ENCODE data around the gene ARL15. TPM values are rescaled to one million over a fixed set of nuclear protein-coding genes. Genes with fewer than 3 reads are reported as not detected.

The ARL15 gene
- total RNA-seq, 1 experiment from 2014 or later: 18.3 TPM

- CTCF ChIA-PET: no interaction called here
- H3K4me1 ChIP-seq (ENCODE audit: insufficient read depth, low read length, poor library complexity, severe bottlenecking): peaks cover 2% of the 10 kb centered on the region
Observed at GRCh38 chr5:54095969-54096368, 214.4 kb downstream of the ARL15 start.

GRCh38 chr5:54094706-54095105 lies 215.7 kb downstream of the ARL15 start:
- H3K9me3 ChIP-seq (ENCODE audit: low read depth, low read length, poor library complexity, severe bottlenecking): no peaks in the 10 kb centered on the region
- intact Hi-C loops (cut with micrococcal nuclease; ENCODE audit: unreplicated experiment): no loop called here
- no peak for DNase-seq (ENCODE audit: low spot score)
- H3K27ac ChIP-seq (ENCODE audit: low read depth, low read length, poor library complexity, severe bottlenecking): no peak overlapping the region
- ChIA-PET CTCF (no interaction called here), POLR2A (ENCODE audit: low non-redundant PET) (no interaction called here)
- BruUV-seq (replicated peaks): no TSS peak
- TF ChIP-seq CTCF (conservative IDR thresholded peaks at IDR 0.05; ENCODE audit: low read depth, low read length) (no peak), EZH2 (IDR thresholded peaks at IDR 0.05; ENCODE audit: borderline replicate concordance, low read depth, low read length, poor library complexity, severe bottlenecking) (no peak)
- no peak overlapping the region for H3K4me3 ChIP-seq (ENCODE audit: low read depth, low read length, poor library complexity, severe bottlenecking)
- peaks cover 9% of the 10 kb centered on the region for H3K4me1 ChIP-seq (ENCODE audit: insufficient read depth, low read length, poor library complexity, severe bottlenecking)
- H3K27me3 ChIP-seq (replicated peaks; ENCODE audit: insufficient read depth, low read depth, low read length, poor library complexity): no peaks in the 10 kb centered on the region
- no peaks in the 10 kb centered on the region for H3K36me3 ChIP-seq (ENCODE audit: insufficient read depth, low read length, poor library complexity, severe bottlenecking)

More at GRCh38 chr5:54095969-54096368, 214.4 kb downstream of the ARL15 start:
- BruUV-seq (replicated peaks): no TSS peak
- POLR2A ChIA-PET (ENCODE audit: low non-redundant PET): interaction anchor here (0.5 kb wide), 1 partner anchor 10 kb away, joined by 3 read pairs; no protein-coding TSS in a partner anchor
- intact Hi-C loops (cut with micrococcal nuclease; ENCODE audit: unreplicated experiment): no loop called here
- Histone ChIP-seq H3K4me3 (ENCODE audit: low read depth, low read length, poor library complexity, severe bottlenecking) (no peak overlapping the region), H3K27me3 (replicated peaks; ENCODE audit: insufficient read depth, low read depth, low read length, poor library complexity) (no peaks in the 10 kb centered on the region), H3K9me3 (ENCODE audit: low read depth, low read length, poor library complexity, severe bottlenecking) (no peaks in the 10 kb centered on the region), H3K36me3 (ENCODE audit: insufficient read depth, low read length, poor library complexity, severe bottlenecking) (no peaks in the 10 kb centered on the region), H3K27ac (ENCODE audit: low read depth, low read length, poor library complexity, severe bottlenecking) (no peak overlapping the region)
- no peak for TF ChIP-seq EZH2 (IDR thresholded peaks at IDR 0.05; ENCODE audit: borderline replicate concordance, low read depth, low read length, poor library complexity, severe bottlenecking)
- no peak for TF ChIP-seq CTCF (conservative IDR thresholded peaks at IDR 0.05; ENCODE audit: low read depth, low read length)
- no peak for DNase-seq (ENCODE audit: low spot score)

- H3K27ac ChIP-seq (ENCODE audit: low read depth, low read length, poor library complexity, severe bottlenecking): no peak overlapping the region
- H3K4me1 ChIP-seq (ENCODE audit: insufficient read depth, low read length, poor library complexity, severe bottlenecking): peaks cover 9% of the 10 kb centered on the region
- no peaks in the 10 kb centered on the region for H3K9me3 ChIP-seq (ENCODE audit: low read depth, low read length, poor library complexity, severe bottlenecking)
- H3K4me3 ChIP-seq (ENCODE audit: low read depth, low read length, poor library complexity, severe bottlenecking): no peak overlapping the region
- H3K36me3 ChIP-seq (ENCODE audit: insufficient read depth, low read length, poor library complexity, severe bottlenecking): no peaks in the 10 kb centered on the region
- H3K27me3 ChIP-seq (replicated peaks; ENCODE audit: insufficient read depth, low read depth, low read length, poor library complexity): no peaks in the 10 kb centered on the region
- TF ChIP-seq CTCF (conservative IDR thresholded peaks at IDR 0.05; ENCODE audit: low read depth, low read length): no peak
- no peak for TF ChIP-seq EZH2 (IDR thresholded peaks at IDR 0.05; ENCODE audit: borderline replicate concordance, low read depth, low read length, poor library complexity, severe bottlenecking)
- intact Hi-C loops (cut with micrococcal nuclease; ENCODE audit: unreplicated experiment): no loop called here
- ChIA-PET CTCF (no interaction called here), POLR2A (ENCODE audit: low non-redundant PET) (no interaction called here)
- no peak for DNase-seq (ENCODE audit: low spot score)
- BruUV-seq (replicated peaks): no TSS peak
Observed at GRCh38 chr5:54093861-54094260, 216.5 kb downstream of the ARL15 start.
